HUDEP-2 (cell line): Measurements from ENCODE around the gene CDC42BPA.
"Not testable (repeated sequence)": the region's sequence is repeated elsewhere in the genome, so short reads cannot be mapped to it uniquely, and the experiment has no call there.

ENCODE experiments used
- DNase-seq, 76 experiments: peaks; one replicate each; lab custom pipeline; 2025; ENCODE audit not compliant: unreplicated experiment in 76 of 76; lab: John Stamatoyannopoulos, UW

The CDC42BPA gene

GRCh38 chr1:227155004-227155403 lies 163.3 kb downstream of the CDC42BPA start:
- DNase-seq, result no peak

DNA sequence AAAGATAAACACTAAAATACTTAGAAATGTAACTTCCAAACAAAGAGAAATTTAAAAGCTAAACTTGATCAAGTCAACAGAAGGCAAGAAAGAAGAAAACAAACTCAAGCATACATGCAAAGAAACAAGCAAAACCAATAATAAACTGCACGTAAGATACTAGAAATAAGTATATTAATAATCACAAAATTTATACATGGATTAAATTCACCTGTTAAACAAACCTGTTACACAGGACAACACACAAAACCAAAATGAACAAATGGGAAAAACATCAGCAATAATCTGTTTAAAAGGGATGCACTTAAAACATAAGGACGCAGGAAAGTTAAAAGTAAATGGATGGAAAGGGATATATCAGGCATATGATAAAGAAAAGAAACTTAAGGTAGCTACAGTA lies 165.8 kb downstream of the CDC42BPA start:
- DNase-seq, result no peak

GRCh38 chr1:227140376-227140775 lies 177.9 kb downstream of the CDC42BPA start:
- DNase-seq, result no peak

GRCh38 chr1:227136210-227136820 lies 182.0 kb downstream of the CDC42BPA start:
- no peak for DNase-seq

DNA sequence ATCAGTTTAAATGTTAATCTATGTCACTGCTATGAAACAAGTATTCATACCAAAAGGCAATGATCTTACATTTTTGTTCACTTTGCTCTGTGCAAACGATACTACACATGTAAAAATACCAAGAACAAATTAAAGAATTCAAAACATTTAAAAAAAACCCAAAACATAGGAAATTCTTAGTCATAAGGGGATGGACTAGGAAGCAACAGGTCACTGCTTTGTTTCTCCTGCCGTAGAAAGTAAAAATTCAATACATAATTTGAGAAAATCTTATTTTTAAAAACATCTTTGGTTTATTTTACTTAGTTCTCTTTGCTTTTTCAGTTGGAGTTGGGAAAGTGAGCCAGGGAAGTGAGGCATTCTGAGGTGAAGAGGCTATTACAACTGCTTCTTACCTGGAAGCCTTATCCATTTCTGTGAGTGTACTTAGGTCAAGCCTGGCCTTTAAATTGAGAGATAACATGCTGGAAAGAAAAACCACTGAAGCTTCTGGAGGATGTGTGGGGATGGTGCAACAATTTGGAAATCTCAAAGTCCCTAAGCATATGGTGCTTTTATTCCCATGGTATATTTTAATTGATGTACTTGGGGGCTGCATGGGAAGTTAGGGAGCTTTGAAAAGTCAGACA lies 183.5 kb downstream of the CDC42BPA start:
- DNase-seq, result no peak

DNA sequence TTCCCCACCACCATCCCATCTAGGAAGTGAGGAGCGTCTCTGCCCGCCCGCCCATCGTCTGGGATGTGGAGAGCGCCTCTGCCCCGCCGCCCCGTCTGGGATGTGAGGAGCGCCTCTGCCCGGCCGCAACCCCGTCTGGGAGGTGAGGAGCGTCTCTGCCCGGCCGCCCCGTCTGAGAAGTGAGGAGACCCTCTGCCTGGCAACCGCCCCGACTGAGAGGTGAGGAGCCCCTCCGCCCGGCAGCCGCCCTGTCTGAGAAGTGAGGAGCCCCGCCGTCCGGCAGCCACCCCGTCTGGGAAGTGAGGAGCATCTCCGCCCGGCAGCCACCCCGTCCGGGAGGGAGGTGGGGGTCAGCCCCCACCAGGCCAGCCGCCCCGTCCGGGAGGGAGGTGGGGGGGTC lies 185.6 kb downstream of the CDC42BPA start:
- DNase-seq, result not testable (repeated sequence)

DNA sequence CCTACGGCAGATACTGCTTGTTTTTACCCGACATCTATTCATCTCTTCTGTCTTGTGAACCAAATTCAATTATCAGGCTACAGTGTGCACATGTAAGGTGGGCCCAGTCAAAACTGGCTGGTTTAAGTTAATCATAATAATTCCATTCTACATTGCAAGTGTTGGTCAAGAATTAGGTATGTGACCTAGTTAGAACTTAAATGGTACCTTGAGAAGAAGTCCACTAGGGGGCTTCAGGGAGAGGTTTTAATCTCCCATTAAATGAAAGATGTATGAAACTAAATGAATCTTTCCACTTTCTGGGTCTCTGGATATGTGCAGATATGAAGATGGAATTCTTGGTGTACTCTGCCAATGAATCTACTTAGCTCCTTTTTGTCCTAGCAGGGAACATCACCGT lies 187.1 kb downstream of the CDC42BPA start:
- peak in 6 of 76 experiments; percentile 2 to 19 (median 12) for DNase-seq

GRCh38 chr1:227127891-227128290 lies 190.4 kb downstream of the CDC42BPA start:
- DNase-seq, result no peak

DNA sequence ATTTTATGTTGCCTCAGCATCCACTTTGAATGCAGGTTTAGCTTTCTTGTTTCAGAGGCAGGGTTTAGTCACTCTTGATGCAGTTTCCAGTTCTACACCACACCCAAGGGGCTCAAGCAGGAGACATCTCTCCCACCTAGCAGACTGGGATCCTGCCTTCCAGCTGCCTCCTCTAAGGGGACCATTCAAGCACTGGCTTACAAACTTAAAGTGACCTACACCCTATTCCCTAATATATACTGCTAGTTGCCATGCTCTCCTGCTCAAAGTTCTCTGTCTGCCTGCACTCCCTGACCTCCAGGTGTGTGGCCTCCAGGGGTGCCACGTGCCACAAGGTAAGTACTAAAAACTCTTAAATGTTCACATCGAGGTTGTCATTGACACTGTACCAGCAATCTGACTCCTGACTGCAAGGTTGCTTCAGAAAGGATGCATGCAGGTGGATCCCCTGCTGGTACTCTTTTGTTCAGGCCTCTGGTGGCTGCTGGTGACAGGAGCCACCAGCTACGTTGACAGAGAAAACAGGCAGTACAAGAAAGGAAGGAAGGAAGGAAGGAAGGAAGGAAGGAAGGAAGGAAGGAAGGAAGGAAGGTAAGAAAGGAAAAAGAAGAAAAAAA lies 192.3 kb downstream of the CDC42BPA start:
- no peak for DNase-seq

- no peak for DNase-seq
Measured at GRCh38 chr1:227124473-227124872, 193.8 kb downstream of the CDC42BPA start.

DNA sequence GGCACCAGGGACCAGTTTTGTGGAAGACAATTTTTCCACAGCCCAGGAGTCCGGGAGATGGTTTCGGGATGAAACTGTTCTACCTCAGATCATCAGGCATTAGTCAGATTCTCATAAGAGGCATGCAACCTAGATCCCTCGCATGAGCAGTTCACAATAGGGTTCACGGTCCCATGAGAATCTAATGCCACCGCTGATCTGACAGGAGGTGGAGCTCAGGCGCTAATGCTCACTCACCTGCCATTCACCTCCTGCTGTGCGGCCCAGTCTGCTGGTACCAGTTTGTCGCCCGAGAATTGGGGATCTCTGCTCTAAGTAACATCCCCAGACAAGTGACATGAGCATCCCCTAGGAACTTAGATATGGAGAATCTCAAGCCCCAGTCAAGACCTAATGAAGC lies 197.5 kb downstream of the CDC42BPA start:
- DNase-seq, result no peak

GRCh38 chr1:227112538-227112937 lies 205.8 kb downstream of the CDC42BPA start:
- DNase-seq, result no peak

DNA sequence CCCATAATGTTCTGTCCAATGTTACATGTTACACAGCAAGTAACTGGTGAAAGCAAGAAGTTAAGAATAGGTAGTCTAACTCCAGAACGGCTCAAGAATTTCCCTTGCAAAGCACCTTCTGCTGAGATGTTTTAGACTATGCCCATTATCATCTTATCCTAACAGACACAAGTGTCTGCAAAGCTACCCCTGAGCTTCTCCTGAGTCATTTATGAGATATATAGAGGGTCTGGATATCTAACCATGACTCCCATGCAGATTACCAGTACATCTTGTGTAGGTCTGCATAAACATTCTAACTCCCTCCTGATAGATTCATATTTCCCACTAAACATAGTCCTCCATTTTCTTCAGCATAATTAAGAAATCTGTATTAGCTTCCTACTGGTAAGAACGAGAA lies 206.5 kb downstream of the CDC42BPA start:
- no peak for DNase-seq

GRCh38 chr1:227105291-227105690 lies 213.0 kb downstream of the CDC42BPA start:
- DNase-seq, result not testable (repeated sequence)

DNA sequence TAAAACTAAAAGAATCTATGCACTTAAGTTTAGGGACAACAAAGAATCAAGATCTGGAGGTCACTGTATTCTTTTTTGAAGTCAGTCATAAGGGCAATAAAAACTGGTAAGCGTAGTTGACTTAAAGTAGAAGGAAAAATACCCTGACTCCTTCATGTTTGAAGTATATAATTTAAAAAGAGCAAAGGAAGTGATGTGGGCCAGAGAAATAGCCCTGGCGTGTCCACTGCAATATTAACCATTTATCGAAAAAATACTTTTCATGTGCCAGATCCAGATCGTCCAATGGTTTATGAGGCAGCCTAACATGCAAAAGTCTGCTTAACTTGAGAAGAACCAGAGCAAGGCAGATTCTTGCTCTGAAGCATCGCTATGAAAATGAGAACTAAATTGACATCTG lies 216.2 kb downstream of the CDC42BPA start:
- DNase-seq, result no peak

DNA sequence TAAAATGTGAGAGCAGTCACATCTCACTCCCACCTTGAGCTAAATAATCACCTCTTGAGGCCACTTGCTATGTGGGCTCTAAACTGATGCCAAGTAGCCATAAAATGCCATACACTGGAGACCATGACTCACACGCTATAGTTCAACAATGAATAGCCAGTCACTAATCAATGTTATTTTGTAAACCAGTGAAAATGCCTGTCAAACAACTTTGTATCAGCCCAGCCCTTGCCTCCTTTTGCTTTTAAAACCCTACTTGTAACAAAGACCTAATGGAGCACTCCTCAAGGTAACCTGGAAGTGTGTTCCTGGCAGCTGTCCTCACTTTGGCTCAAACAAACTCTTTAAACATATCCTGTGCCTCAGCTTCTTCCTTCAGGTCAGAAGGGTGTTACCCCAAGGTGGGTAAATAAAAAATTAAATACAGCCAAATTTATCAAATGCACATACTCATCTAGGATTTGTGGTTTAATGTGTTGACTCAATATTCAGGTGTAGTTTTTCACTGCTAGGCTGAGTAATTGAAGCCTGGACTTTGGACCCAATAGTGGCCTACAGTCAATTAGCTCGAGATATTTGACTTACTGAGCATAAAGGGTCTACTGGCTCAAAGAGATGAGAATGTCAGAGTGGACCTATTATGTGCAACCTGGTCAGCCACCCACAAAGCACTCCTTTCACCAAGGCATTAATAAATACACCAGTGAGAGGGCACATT lies 223.9 kb downstream of the CDC42BPA start:
- no peak for DNase-seq

DNA sequence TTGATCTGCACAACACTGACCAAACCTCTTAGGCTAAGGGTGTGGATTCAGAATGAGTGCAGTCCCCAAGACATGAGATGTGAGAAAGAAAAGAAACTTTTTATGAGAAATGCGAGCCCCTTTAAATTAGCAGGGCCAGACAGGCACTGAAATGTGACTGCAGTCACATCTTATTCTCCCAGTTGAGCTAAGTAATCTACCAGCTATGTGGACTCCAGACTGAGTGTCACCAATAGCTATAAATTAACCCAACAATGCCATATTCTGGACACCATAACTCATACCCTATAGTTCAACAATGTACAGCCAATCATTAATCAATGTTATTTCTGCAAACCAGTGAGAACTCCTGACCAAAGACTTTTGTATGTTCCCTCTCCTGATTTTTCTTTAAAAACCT lies 225.0 kb downstream of the CDC42BPA start:
- no peak for DNase-seq

DNA sequence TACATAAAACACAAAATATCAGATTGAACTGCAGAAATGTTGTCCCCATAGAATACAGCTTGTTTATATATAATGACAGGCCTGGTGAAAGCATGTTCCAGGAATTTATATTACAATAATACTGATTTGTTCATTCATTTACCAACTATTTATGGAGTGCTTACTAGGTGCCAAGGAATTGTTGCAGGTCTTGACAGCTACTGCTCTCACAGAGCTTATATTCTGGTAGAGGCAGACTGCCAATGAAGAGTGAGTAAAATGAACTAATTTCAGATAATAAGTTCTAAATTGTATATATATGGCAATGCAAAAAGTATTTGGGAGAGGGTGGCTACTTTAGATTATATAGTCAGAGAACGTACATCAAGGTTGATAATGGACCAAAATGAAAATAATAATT lies 226.2 kb downstream of the CDC42BPA start:
- DNase-seq, result no peak

- DNase-seq, result no peak
Measured at GRCh38 chr1:227086636-227087035, 231.7 kb downstream of the CDC42BPA start.

DNA sequence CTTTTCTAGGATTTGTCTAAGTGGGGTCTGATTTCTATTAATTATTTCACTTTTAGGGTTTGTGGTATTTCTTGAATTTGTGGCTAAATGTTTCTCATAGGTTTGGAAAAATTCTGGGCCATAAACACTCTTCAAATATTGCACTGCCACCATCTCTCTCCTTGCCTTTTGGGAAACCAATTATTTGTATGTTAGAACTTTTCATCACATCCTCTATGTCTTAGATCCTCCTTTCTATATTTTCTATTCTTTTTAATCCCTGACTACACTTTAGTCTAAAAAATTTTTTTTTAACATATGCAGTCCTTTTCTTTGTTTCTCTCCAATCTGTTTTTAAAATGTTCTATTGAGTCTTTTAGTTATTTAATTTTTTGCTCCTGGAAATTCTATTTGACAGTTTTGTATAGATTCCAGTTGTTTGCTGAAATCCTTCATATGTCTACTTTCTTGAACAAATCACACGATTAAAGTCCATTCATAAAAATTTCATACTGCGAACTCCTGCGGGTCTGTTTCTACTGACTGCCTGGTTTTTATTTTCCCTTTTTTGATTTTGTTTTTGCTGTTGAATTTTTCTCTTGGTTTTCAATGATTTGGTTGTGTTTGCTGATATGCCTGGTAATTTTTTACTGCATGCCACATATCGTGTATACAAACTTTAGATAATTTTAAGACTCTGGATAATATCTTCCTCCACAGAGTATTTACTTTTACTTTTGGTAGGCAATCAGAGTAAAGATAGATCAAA lies 235.1 kb downstream of the CDC42BPA start:
- DNase-seq, result no peak

GRCh38 chr1:227077783-227078182 lies 240.5 kb downstream of the CDC42BPA start:
- no peak for DNase-seq
